Stimulated activated CD8-positive, alpha-beta memory T cell treated with anti-CD3 and anti-CD28 coated beads, Interleukin-4, amount 100 ng/mL, for 24 hours (primary cell): ENCODE data around the gene NEDD8.

Experiments
- DNase-seq: peaks from one replicate; pipeline ENCODE4 v3.0.0-alpha.2; 2020; ENCODE audit warnings: low read depth

The NEDD8 gene

GRCh38 chr14:24263848-24264247 is 31.7 kb upstream of the NEDD8 start:
- DNase-seq, result no peak

GRCh38 chr14:24262821-24263733 is 30.9 kb upstream of the NEDD8 start, which contains the start of gene TGM1:
Gene TGM1, minus strand, starts transcription at chr14:24263177. Its CDS starts 825 bp downstream, at chr14:24262352.
- no peak for DNase-seq

DNA sequence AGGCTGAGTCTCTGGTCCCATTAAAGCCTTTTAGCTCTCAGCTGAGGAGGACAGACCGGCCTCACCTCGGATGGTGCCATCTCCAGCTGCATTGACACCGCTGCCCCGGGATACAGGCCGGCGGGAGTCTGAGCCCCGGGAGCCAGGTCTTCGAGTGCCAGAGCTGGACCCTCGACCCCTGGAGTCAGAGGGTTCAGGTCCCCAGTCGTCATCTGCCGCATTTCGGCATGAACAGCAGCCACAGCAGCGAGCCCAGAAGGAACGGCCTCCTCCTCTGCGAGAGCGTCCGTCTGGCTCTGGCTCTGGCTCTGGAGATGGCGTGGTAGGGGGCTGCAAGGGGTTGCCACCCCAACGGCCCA is 29.8 kb upstream of the NEDD8 start:
- DNase-seq, result no peak

DNA sequence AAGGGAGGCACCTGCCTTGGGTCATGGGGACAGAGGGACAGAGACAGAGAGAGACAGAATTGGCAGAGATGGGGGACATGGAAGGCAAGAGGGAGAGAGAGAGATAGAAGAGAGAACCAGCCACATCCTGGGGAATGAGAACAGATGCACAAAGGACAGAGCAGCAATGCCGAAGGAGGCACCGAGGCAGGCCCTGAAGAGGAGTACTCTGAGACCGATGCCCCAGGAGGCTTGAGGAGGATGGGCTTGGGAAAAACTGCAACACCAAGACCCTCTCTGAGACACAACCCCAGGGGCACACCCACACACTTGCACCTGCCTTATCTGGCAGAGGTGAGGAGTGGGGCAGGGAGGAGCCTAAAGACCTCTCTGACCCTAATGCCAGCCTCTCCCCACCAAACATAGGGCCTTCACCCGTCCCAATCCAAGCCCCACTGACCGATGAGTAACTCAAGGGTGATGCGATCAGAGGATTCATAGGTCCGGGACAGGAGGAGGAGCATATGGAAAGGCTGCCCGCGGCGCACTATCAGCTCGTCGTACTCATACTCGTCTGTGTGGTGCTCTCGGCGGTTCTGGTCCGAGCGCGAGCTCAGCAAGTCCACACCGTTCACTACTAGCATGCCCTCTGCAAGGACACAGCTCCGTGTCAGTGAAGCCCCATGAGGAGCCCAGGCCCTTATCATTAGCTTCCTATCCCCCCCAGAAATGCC is 29.2 kb upstream of the NEDD8 start:
- DNase-seq, result no peak

- no peak for DNase-seq
Observed at GRCh38 chr14:24260780-24261157, 28.6 kb upstream of the NEDD8 start.

DNA sequence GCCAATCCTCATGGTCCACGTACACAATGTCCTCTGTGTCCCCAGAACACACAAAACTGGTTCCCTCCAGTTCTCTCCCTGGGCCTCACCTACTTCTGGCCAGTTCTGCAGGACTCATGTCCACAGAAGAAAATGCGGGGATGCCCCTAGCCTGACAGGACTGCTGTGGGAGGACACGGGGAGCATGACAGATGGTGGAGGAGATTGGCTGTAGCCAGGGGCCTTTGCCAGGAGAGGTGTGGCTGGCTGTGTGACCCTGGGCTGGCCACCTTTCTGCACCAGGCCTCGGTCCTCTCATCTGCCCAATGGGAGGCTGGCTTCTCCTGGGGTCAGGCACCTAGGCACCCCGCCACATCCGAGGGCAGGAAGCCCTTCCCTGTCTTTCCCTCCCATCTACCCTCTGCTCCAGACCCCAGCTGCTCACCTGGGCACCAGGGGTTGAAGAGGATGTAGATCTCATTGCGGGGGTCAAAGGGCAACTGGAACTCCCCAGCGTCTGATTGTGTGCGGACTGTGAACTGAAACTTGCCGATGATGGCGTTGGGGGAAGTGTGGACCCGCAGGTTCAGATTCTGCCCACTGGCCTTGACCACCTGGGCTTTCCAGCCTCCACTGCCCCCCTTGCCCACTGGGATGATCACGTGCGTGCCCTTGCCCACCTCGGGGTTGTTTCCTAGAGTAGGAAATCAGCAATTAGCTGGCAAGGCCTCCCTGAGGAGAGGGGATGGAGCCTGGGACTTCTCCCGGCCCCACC is 28.0 kb upstream of the NEDD8 start:
- DNase-seq, result no peak

DNA sequence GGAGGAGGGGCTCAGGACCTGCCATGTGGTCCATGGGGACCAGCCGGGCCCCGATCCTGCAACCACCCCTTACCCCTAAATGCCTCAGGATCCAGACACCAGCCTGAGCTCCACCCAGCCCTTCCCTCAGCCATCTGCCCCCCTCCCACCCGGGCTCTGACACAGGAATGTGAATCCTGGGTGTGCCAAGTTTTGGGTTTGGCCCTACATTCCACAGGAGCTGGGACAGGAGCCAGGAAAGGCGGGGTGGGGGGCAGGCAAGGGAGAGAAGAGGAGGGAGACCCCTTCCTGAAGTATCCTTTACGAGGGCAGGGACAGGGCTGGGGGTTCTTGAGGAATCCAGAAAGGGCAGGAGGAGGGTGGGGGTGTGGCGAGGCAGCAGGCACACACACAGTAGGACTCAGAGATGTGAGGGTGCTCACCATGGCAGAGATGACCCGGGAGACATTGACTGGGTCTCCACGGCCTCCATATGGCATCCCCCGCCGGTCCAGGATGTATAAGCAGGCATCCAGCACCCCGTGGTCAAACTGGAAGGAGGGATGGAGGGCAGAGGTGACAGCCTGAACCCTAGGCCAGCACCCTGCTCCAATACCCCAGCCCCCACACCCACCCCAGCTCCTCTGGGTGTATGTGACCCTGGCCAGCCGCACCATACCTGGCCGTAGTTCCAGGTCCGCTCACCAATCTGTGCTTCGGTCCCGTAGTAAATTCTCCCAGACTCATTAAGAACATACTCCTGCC is 27.3 kb upstream of the NEDD8 start:
- DNase-seq, result no peak

DNA sequence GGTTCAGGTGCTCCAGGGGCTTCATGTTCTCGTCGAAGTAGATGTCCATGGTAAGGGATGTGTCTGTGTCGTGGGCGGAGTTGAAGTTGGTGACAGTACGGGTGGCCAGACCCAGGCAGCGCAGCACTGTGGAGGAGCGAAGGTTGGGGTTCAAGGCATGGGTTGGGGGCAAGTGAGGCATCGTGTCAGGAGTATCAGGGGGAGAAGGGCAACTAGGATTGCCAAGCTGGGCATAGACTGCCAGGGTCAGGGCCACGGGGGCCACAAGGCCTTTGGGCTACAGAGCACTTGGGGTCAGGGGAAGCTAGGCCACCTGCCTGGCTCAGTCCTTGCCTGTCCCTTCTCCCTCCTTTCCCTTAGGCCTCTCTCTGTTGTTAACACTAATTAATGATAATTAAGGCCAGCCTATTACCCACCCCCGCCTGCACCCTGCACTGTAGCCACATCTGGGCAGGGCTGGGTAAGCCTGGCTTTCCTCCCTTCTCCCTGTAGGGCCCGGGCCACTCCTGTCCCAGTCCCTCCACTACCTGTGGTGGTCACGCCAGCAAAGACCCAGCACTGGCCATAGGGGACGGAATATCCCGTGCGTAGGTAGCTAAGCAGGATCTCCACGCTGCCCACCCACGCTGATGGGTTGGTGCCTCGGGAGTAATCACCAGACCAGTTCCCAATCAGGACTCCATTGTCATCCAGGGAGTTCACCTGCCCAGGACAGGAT is 26.5 kb upstream of the NEDD8 start:
- DNase-seq, result no peak

DNA sequence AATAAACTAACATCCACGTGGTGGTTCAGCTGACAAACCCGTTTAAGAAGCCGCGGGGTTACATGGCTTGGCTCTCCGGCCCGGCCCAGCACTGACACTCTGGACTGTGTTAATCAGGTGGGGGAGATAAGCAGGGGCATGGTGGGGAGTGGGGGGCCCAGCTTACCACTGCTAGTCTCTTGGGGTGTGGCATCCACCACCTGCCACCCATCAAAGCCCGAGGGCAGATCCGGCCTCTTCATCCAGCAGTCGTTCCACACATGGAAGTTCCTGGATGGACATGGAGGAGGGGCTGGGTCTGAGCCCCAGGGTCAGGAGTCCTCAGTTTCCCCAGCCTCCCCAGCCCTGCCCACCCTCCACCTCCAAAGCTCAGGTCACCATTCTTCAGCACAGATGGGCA is 26.0 kb upstream of the NEDD8 start:
- DNase-seq, result no peak

- DNase-seq, result no peak
Observed at GRCh38 chr14:24256960-24257359, 24.8 kb upstream of the NEDD8 start.

- DNase-seq, result no peak
Observed at GRCh38 chr14:24255931-24256711, 24.0 kb upstream of the NEDD8 start.

- no peak for DNase-seq
Observed at GRCh38 chr14:24255438-24255837, 23.3 kb upstream of the NEDD8 start.

DNA sequence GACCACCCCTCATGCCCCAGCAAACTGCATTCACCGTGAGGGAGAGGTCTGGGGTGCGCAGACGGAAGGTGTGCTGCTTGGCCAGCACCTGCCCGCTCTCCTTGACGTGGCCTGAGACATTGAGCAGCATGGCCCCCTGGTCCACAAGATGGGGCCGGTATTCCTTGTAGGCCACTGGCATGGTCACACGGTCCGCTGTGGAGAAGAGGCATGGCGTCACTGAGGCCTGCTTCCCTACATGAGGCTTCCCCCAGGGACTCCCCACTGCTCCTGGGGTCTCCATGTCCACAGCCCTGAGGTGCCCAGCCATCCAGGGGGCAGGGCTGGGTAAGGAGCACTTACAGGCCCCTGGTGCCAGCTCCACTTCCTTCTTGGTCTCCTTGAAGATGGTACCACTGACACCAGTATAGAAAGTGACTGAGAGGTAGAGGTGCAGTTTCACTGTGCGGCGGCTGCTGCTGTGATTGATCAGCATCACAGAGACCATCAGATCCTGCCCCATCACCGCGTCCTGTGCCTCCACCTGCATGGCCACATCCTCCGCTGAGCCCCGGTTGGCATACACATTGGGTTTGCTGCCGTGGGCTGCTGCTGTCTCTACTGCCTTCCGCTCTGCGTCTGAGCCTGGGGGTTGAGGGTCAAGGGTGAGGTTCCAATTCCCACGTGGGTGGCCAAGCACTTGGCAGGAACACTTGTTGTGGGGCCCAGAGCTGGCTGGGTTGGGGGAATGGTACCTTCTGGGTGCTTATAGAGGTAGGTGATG is 22.6 kb upstream of the NEDD8 start:
- no peak for DNase-seq

- no peak for DNase-seq
Observed at GRCh38 chr14:24253936-24254335, 21.8 kb upstream of the NEDD8 start.

DNA sequence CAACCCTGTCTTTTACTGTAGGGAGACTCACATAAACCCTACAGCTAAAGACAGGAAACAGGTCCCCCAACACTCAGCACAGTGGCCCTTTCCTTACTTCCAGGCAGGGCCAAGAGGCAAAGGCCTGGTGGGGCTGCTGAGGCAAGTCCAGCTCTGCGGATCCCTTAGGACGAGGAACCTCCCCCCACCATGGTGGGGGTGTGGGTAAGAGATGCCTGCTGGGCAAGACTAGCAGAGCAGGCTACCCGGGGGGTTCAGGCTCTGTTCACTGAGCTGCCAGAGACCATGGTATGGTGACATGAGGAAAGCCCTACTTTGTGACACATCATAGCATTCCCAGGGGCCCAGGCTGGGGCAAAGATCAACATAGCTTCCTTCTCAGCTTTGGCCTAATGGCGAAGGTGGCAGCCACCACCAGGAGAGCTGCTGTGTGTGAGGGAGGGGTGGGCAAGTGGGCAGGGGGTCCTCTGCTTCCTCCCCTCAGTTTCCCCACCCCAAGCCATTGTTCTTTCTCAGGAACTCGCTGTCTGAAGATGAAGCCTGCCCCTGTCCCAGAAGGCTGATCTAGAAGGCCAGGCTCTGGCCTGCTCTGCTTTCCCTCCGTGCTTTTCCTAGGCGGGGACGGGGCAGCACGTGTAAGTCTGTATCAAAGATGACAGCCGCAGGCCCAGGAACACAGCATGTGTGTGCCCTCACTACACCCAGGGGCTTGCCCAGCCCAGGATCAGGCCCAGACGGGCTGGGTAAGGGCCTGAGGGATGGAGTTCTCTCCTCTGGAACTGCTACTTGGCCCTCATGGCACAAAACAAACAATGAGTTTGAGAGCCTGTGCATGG is 20.3 kb upstream of the NEDD8 start:
- no peak for DNase-seq

- no peak for DNase-seq
Observed at GRCh38 chr14:24251880-24252288, 19.7 kb upstream of the NEDD8 start.

GRCh38 chr14:24250354-24250753 is 18.2 kb upstream of the NEDD8 start:
- DNase-seq, result no peak

DNA sequence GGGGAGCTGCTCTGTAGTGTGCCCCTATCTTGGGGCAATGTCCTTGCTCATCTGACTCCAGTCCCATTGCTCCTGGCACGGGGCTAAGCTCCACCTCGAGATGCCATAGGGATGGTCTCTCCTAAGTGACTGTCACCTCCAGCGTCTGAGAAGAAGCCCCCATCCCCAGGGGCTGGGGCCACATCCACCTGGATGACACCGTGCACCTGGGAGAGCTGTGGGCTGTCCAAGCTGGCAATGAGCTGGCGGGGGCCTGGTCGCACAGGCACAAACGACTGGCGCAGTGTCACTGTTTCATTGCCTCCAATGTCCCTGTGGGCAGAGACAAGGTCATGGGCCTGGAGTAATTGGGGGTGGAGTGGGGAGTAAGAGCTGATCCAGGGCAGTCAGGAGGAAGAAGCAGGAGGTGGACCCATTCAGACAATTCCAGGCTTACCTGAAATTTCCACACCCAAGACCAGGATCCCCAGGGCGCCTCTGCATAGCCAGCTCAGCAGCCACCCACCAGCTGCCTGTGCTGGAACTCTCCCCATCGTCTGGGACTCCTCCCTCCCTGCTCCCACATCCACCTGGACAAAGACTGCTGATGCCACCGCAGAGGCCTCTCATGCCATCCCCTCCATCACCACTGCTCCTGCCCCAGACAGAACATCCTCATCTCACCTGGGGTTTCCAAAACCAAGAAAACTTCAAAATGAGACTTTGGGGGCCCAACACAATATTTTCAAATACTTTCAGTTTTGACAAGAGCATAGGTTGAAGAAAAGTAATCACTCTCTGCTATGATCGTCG is 17.3 kb upstream of the NEDD8 start:
- no peak for DNase-seq
